MV-4-11 (cell line): ENCODE results near the gene PMPCB.

ENCODE experiments used
- DNase-seq: peaks from one replicate; lab custom pipeline; 2025; lab: John Stamatoyannopoulos, UW

The PMPCB gene

GRCh38 chr7:103325744-103326143 is 28.5 kb downstream of the PMPCB start:
- no peak for DNase-seq

- DNase-seq = peak; percentile 65
Measured at GRCh38 chr7:103336761-103337160, 39.5 kb downstream of the PMPCB start.

- DNase-seq = no peak
Measured at GRCh38 chr7:103338864-103339263, 41.6 kb downstream of the PMPCB start.

GRCh38 chr7:103341466-103341865 is 44.2 kb downstream of the PMPCB start:
- DNase-seq = no peak

- DNase-seq = no peak
Measured at GRCh38 chr7:103343332-103343731, 46.1 kb downstream of the PMPCB start.

- DNase-seq = peak; percentile 15
Measured at GRCh38 chr7:103343758-103344452, 46.7 kb downstream of the PMPCB start.

GRCh38 chr7:103344453-103345149 is 47.4 kb downstream of the PMPCB start, which contains the start of gene DNAJC2:
Gene DNAJC2, minus strand, starts transcription at chr7:103344767. Its CDS starts 145 bp downstream, at chr7:103344622.
- peak; percentile 84 for DNase-seq

- peak; percentile 77 for DNase-seq
Measured at GRCh38 chr7:103346396-103346795, 49.2 kb downstream of the PMPCB start.

- peak; percentile 79 for DNase-seq
Measured at GRCh38 chr7:103347507-103348267, 50.5 kb downstream of the PMPCB start, which contains the start of gene PSMC2. Gene PSMC2, plus strand, starts transcription at chr7:103347643. Its CDS starts 69 bp downstream, at chr7:103347712.

- DNase-seq = peak; percentile 4
Measured at GRCh38 chr7:103348452-103348851, 51.2 kb downstream of the PMPCB start.

GRCh38 chr7:103348959-103349358 is 51.7 kb downstream of the PMPCB start:
- DNase-seq = no peak

- peak; percentile 66 for DNase-seq
Measured at GRCh38 chr7:103349805-103350204, 52.6 kb downstream of the PMPCB start.
